Glomerular endothelial cell (primary cell): ENCODE results near the gene FOXL2. TPM values are rescaled to one million over a fixed set of nuclear protein-coding genes. Genes with fewer than 3 reads are reported as not detected.

Source experiments
- DNase-seq: peaks from one replicate; pipeline ENCODE4 v3.0.0-alpha.2; 2011; ENCODE audit warnings: low read depth, low spot score; ENCODE audit errors: extremely low read depth
- total RNA-seq: library from RNA; depleted of rRNA; stranded (reverse); fragments of >200 nt; gene quantifications from 2 replicates; pipeline ENCODE4 v1.2.3, GENCODE V29; 2015

Gene FOXL2
- total RNA-seq = 0.06 and 0.58 TPM in 2 replicates

DNA sequence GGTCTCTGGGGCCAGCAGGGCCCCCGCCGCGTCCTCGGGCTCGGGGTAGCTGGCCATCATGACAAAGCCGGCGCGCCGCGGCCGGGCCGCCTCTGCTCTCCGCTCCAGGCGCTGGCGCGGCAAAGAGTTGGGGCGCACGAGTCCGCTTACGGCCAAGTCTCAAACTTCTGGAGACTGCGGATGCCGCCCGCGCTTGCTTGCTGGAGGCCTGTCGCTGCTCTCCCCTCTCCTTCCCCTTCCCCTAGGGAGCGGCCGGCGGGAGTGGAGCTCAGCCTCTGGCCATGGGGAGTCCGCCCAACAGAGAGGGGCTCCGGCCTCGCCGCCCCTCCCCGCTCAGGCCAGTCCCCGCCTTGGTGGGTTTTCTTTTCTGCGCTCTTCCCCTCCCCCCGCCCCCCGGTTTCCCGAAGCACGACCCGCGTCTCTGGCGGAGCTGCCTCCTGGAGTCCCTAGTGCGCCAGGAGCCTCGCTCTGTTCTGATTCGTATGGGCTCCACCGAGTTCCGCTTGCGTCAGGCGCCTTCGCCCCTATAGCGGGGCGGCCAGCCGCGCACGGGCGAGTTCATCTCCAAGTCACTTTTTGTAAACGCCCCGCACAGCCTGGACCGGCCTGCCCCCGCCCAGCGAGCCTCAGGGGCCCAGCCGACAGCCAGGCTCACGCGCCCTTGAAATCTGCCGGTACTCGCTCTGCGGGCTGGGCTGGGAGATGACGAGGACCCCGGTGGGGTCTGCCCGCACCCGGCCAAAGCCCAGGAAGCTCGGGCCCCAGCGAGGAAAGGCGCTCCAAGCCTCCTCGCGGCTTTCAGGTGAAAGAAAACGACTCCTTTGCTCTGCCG lies at the start of gene FOXL2, which contains the start of gene FOXL2NB:
Gene FOXL2 (minus strand): TSS at position 475 of the 832 bp plus-strand sequence. CDS start 415 bp downstream, at position 60.
Gene FOXL2NB (plus strand): TSS at position 555 of the 832 bp plus-strand sequence. CDS start 148 bp downstream, at position 703.
- no peak for DNase-seq

DNA sequence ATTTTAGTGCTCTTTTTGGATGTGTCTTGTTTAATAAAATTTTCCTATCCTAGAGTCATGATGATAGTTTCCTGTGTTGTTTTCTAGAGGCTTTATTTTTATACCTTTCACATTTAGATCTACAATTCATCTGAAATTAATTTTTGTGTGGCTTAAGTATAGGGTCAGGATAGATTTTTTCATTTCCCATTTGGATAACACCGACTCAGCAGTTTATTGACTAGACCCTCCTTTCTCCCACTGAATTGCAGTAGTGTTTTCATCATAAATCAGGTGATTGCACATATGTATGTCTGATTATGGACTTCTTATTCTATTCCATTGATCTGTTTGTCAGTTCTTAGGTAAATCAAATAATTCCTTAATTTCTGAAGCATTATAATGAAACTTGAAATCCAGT lies 48.8 kb upstream of the FOXL2 start:
- DNase-seq = no peak

DNA sequence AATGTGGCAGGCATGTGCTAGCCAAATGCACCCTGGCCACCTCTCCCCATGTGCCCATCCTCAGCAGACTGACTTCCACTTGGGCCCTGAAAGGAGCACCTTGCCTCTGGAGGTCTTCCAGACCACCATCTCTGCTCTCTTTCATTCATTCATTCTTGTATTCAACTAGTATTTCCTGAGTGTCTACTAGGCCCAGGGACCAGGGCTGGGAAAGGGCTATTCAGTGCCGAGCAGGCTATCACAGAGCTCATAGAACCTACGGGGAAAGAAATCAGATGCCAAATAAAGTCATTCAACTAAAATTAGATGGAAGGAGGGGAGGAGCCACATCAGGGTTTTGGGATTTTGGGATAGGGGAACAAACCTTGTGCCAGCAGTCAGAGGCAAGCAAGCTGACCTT lies 40.2 kb upstream of the FOXL2 start:
- DNase-seq = no peak

DNA sequence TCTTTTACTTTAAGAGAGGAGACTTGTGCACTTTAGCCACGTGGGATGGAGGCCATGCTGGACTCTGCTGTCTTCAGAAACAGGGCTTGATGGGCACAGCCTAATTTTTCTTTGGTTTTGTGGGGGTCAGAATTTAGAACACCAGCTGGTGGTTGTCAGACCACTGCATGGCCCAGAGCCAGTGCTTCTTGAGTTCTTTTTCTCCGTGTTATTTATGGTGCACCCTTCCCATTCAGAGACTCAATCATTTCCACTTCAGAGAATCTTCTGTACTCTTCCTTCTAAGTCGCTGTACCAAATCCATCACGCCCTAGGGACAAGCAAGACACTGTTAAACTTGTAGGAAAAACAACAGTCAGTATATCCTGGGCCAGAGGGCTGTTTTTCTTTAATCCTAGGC lies 39.0 kb upstream of the FOXL2 start:
- no peak for DNase-seq

DNA sequence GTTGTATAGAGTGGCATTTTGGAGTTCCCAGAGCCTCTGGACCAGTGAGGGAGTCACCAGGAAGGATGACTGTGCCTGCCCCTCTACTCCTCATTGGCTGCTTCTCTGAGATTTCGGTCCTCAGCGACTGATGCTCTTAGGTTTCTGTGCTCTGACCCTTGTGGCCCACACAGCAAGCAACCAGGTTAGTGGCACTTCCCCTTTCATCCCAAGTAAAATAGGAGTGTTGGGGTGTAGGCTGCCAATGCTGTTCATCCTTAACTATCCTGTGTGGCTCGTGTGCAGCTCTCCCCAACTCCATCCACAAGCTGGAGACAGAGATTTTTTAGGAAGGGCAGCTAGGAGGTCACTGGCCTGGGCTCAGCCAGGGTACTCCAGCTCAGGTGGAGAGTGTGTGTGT lies 37.9 kb upstream of the FOXL2 start:
- no peak for DNase-seq

DNA sequence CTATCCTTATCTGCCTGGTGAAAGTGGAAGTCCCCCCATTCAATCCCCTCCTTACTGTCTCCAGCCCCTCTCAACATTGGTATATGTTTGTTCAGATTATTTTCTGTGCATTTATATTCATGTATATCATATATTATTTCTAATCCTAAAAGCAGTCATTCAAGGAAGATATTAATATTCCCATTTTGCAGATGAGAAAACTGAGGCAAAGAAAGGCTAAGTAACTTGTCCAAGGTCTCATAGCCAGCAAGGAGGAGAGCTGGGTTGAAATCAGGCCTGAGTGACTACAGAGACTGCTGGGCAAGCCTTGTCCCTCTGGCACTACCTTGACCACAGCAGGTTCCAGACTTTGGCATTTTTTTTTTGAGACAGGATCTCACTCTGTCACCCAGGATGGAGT lies 29.1 kb upstream of the FOXL2 start:
- DNase-seq = no peak

DNA sequence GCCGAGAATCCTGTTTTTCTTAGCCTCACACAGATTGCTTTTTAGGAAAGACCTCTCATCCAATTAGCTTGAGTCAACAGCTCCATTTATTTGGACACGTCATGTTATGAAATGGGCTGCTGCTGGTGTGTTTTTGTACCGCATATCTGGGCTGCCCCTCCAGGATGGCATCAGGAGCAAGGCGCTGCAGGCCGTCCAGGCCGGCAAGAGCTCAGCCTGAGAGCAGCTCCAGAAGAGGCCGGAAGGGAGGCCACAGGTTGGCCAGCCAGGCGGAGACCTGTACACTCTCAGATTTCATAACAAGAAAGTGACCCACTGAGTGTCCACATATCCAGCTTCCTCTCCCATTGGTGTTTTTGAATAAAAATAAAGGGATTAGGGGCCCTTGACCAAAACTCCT lies 28.4 kb upstream of the FOXL2 start:
- no peak for DNase-seq

DNA sequence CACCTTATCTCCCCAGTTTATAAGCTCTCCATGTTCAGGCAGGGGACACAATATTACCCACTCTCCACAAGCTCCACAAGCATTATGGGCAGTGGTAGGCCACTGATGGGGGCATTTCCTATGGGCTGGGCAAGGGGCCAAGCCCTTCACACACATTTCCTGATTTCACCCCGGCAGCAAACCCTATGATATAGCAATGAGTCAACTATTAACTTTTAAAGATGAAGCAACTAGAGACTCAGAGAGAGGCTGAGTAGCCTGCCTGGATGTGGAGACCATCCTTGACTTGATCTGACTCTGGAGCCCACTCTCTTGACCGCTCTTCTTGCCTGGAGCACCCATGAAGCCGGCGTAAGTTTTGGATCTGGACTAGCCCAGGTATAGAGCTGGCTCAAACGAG lies 27.5 kb upstream of the FOXL2 start:
- no peak for DNase-seq

DNA sequence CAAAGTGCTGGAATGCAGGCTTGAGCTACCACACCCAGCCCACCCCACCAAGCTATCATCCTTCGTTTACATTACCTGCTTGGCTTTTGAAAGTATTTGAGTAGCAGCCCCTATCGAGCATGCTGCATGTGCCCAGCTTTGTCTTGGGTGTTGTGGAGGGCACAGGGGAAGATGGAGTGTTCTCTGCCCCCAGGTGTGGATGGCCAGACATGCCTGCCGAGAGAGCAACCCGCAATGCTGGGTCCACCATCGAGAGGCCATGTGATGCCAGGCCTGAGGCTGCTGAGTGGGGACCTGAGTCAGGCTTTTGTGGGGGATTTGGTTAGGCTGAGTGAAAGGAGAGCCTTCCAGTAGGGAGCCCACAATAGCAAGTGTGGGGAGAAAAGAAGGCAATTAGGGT lies 26.0 kb upstream of the FOXL2 start:
- no peak for DNase-seq

DNA sequence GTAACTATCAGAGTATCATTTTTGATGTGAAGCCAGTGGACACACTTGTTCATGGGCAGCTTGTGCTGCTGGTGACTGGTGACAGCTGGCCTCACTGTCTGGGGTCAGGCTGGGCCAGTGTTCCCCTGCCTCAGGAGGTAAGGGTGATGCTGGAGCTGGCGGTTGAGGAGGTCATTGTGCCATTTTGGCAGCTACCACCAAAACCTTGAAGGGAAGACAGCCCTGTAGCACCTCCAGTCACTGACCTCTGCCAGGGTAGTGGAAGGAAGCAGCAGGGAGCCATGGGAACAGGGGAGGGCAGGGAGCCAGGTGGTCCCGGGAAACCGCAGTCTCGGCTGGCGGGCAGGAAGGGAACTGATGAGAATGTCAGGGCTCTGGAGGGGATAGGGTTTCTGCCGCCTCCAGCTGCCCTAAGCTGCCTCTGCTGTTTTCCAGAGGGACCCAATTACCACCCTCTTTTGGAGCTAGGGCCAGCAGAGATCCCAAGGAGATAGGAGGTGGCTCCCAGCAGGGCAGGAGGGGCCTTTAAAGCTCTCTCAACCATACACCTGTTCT lies 24.9 kb upstream of the FOXL2 start:
- DNase-seq = no peak

DNA sequence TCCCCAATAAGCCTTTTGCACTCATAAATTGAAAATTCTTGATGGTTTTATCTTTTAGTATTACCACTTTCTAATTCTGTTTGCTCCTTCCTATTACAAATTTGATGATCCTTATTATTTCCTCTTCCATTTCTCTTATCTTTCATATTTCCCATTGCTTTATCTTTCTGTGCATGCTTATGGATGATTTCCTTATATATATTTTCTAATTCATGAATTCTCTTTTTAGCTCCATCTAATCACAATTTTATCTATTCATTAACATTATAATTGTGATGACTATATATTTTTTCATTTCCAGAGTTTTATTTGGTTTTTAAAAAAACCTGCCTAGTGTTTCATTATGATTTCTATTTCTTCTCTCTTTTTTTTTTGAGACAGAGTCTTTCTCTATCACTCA lies 18.0 kb upstream of the FOXL2 start:
- no peak for DNase-seq

DNA sequence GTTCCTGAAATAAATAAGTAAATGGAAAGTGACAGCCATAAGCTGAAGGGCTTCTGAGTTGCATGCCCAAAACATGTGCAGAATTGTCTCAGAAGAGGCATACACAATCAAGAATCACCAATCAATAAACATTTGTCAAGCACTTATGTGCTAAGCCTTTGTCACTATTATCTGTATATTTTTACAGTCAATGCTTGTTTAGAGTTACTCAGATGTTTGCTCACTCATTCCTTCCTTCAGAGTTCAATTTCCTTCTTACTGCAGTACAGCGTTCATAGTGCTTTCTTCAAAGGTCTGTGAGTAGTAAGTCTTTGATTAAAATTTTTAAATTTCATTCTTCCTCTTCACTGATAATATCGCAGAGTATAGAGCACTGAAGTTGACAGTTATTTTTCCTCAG lies 17.3 kb upstream of the FOXL2 start:
- DNase-seq = no peak

DNA sequence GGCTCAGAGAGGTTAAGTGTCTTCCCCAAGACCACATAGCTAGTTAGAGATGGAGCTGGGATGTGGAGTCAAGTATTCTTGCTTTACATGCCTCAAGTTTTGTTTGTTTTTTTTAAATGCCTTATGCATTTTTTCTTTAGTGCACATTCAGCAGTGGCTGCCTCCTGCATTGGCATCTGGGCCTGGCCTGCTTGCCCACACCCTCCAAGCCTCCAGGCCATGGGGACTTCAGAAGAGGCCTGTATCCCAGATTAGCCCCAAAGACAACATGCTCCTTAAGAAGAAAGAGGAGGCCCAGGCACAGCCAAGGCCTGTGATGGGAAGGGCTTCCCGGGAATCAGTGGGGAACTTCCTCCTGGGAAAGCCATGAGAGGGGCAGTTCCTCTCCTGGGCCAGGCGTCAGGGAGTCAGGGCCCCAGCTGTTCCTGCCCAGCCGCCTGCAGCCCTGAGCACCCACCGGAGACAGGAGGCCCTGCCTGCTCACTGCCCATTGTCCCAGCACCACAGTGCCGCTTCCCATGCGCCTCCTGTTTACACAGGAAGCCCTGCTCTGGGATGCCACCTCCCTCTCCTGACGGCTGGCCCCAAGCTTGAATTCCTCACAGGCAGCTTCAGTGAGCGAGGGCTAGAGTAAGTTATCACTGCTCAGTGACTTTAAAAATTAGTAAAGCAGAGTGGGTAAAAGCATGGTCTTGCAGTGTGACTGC lies 16.1 kb upstream of the FOXL2 start:
- no peak for DNase-seq

DNA sequence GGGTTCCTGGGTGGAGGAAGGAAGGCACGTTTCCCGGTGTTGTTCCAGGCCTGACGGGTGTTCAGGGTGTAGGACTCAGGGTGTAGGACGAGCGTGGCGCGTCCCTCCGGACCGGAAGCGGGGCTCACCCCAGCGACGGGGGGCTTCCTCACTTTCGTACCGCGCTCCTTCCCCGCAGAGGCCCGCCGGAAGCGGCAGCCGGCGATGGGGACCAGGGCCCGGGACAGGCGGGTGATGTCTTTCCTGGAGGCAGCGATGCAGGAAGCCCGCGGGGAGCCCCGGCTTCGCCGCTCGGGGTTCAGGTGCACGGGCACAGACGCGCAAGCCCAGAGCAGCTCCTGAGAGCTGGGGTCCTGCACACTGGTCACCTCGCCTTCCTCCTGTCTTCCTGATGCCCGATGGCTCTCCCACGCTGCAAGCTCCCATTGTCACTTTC lies 13.5 kb upstream of the FOXL2 start:
- DNase-seq = no peak

DNA sequence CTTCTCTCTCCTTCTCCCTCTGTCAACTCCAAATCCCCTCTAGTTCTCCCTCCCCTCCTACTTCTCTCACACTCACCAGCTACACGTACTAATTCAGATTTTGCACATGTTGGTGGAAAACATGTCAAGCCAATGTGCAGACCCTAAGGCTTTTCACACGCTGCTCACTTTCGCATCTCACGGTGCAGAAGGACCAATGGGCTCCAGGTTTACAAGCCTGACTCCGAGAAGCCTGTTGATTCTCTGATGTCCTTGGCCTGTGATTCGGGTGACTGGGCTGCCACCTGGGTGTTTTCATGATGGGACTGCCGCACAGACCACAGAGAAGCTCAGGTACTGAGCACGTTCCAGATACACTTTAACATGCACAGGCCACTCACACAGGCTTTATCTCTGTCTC lies 3.8 kb upstream of the FOXL2 start:
- no peak for DNase-seq

DNA sequence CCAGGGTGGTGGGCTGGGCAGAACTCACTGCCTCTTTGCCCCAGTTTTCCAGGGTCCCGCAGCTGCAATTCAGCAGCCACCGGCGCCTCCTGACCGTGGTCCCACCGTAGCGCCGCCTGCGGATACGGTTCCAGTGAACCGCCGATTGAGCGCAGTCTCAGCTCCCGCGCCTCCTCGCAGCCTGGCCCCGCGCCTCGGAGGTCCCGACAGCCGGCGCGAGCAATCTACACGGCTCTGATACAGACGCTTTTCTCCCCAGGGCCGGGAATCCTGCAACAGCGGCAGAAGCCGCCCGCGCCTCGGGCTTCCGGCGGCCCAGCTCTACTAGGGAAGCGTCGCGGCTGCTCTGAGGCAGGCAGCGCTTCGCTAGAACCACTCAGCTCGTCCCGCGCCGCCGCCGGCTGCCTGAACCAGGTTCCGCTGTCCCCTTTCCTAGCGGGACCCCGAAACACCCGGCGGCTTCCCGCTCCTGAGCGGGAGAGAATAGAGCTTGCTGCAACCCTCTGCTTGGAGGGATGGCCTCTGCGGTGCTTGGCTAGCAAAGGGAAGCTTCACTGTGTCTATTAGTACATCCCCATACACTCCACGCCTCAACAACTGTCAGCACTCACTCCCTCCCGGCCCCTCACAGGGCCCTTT lies 3.2 kb upstream of the FOXL2 start:
- no peak for DNase-seq

DNA sequence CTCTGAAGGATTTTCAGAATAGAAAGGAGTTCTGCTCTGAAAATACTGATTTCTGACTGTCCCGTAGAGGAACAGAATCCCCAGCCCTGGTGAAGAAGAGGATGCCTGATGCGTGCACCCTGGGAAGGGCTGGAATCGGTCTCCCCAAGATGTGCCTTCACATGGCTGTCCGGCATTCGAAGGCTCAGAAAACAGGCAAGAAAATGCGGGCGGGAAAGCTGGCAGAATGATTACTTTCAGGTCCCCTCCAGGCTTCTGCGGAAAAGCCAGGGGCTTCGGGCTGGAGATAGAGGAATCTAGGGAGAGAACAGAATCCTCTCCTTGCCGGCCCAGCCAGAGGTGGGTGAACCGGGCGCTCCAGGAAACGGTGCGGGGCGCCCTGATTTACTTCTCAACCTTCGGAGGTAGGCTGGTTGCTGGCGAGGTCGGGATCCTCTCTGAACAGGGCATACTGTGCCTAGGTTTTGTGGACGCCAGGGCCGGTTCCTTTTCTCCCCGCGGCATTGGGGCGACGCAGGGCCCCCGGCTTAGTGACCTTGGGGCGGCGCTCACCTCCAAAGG lies 2.6 kb upstream of the FOXL2 start:
- DNase-seq = no peak

DNA sequence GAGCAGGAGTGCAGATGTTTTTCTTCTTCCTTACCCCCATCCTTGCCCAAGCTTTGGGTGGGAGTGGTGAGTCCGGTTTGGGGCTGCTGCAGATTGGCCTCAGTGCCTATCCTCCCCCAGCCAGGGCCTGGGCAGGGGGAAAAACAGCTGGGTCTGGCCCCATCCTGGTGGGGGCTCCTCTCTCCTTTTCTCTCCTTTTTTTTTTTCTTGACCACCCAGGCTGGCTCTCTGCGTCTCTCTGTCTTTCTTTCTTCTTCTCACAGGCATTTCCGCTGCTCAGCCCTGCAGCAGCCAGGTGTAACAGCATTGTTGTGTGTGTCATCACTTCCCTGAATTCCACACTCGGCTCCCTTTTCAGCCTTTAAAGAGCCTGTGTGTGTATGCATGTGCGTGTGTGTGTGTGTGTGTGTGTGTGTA lies 2.1 kb upstream of the FOXL2 start:
- DNase-seq = no peak

DNA sequence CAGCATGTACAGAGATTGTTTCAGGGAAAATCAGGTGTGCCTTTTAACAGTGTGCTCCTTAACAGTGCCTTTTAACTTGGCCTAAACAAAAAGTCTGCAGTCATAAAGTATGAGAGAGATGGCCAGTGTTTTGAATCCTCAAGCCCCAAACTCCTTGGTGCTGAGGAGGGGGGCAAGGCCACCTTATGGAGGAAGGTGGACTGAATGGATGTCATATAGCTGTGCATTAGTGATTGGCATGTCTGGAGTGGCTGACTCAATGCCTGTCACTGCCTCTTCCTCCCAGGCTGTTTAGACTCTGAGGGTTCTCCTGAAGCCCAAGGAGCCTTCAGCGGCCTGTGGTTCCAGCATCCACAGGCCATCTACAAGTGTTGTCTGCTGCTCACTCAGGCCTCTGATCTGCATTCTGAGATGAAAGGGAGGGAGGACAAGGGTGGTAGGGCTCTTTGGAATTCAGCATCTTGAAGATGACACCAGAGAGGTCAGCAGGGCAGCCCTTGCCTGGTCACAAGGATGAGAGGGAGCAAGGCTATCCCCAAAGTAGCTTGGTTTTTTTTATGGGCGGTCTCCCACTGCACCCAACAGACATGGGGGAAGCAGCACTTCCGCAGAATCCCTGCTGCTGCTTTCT lies 1.5 kb upstream of the FOXL2 start:
- no peak for DNase-seq

DNA sequence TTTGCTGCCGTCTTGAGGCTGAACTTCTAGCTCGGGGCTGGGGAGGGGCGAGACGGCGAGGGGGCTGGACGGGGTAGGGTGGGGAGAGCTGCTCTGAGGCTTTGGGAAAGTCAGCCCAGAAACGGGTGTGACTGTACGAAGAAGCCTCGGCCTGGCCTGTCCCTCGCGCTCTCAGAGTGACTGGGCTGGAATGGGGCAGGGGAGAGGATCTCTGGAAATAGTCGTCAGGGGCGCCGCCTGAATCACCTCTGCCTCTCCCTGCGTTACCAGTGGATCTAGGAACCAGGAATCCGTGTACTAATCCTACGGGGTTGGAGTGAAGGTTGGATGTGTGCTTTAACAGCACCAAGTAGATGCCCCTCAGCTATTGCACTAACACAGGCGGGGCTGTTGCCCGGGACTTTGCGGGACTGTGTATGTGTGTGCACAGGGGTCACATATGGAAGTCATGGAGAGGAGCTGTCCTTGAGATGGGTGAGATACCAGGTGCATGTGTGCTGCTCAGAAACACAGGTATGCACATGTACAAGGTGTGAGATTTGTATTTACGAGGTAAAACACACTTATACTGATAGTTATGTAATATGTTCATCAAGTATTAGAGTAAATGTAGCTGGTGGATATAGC lies 671 bp upstream of the FOXL2 start:
- DNase-seq = no peak
